SK-N-SH (cell line): ENCODE data around the gene ENTPD1. TPM values are rescaled to one million over a fixed set of nuclear protein-coding genes. Genes with fewer than 3 reads are reported as not detected.
"Not testable (repeated sequence)": the region's sequence is repeated elsewhere in the genome, so short reads cannot be mapped to it uniquely, and the experiment has no call there.

Source experiments
- CTCF ChIA-PET: fragments of 300-600, 350-600 bp; formaldehyde crosslinking; extraction: SDS; loops from one replicate; lab custom pipeline; 2021; lab: Yijun Ruan, JAX
- POLR2A ChIA-PET: fragments of 350-600 bp; sonication (Branson Sonifier 250); formaldehyde crosslinking; extraction: SDS; loops from one replicate; lab custom pipeline; 2020; ENCODE audit warnings: antibody characterized with exemption, inconsistent platforms; lab: Yijun Ruan, JAX
- DNase-seq: peaks from one replicate; pipeline ENCODE4 v3.0.0; 2012
- H2AFZ ChIP-seq: fragments of 200-600 bp; sonication (generic); 2 replicates; pipeline ENCODE4 v1.8.1; 2016; ENCODE audit warnings: antibody characterized with exemption, mild to moderate bottlenecking, low read depth
- H3F3A ChIP-seq: fragments of 200-600 bp; sonication (generic); replicated peaks from 2 replicates; pipeline ENCODE3; 2016; ENCODE audit warnings: antibody characterized with exemption, mild to moderate bottlenecking; ENCODE audit not compliant: insufficient read depth
- H3K27ac ChIP-seq, 2 experiments: fragments of 200-500 bp in 1 of 2; fragments of 200-600 bp in 1 of 2; sonication (Bioruptor generic) in 1 of 2; sonication (generic), shearing (Covaris generic) in 1 of 2; 2 replicates each; pipeline versions ENCODE4 v1.5.1 to v1.6.1; 2014 to 2016; ENCODE audit warnings: low read depth in 2 of 2, inconsistent platforms in 1 of 2, low read length in 1 of 2, mild to moderate bottlenecking in 1 of 2, mixed read lengths in 1 of 2
- H3K27me3 ChIP-seq: fragments of 200-600 bp; sonication (generic), shearing (Covaris generic); 2 replicates; pipeline ENCODE4 v1.6.1; 2016; ENCODE audit warnings: mixed run types; ENCODE audit not compliant: insufficient read depth
- H3K36me3 ChIP-seq, 2 experiments: fragments of 200-500 bp in 1 of 2; fragments of 200-600 bp in 1 of 2; sonication (Bioruptor generic) in 1 of 2; sonication (generic) in 1 of 2; replicated peaks in 1 of 2; 2 replicates each; pipeline versions ENCODE3 to v1.5.1; 2014 to 2016; ENCODE audit warnings: low read length in 1 of 2, mild to moderate bottlenecking in 1 of 2; ENCODE audit not compliant: insufficient read depth in 2 of 2, control insufficient read depth in 1 of 2
- H3K4me1 ChIP-seq, 2 experiments: fragments of 200-500 bp in 1 of 2; fragments of 200-600 bp in 1 of 2; sonication (Bioruptor generic) in 1 of 2; sonication (generic), shearing (Covaris generic) in 1 of 2; 2 replicates each; pipeline versions ENCODE4 v1.5.1 to v1.6.1; 2014 to 2016; ENCODE audit warnings: low read depth in 1 of 2, low read length in 1 of 2, mixed run types in 1 of 2; ENCODE audit not compliant: insufficient read depth in 2 of 2, control insufficient read depth in 1 of 2
- H3K4me2 ChIP-seq: fragments of 200-600 bp; sonication (generic), shearing (Covaris generic); 2 replicates; pipeline ENCODE4 v1.6.1; 2017; ENCODE audit warnings: mixed run types
- H3K4me3 ChIP-seq, 2 experiments: fragments of 200-500 bp in 1 of 2; fragments of 200-600 bp in 1 of 2; sonication (Bioruptor generic) in 1 of 2; sonication (generic), shearing (Covaris generic) in 1 of 2; 2 replicates each; pipeline versions ENCODE4 v1.5.1 to v1.8.1; 2014 to 2016; ENCODE audit warnings: low read depth in 2 of 2, inconsistent platforms in 1 of 2, low read length in 1 of 2, mild to moderate bottlenecking in 1 of 2, mixed read lengths in 1 of 2, moderate library complexity in 1 of 2
- H3K79me2 ChIP-seq: fragments of 200-600 bp; sonication (generic); 2 replicates; pipeline ENCODE4 v1.8.1; 2017; ENCODE audit warnings: mild to moderate bottlenecking; ENCODE audit not compliant: insufficient read depth
- H3K9ac ChIP-seq: fragments of 200-600 bp; sonication (generic); 2 replicates; pipeline ENCODE4 v1.6.1; 2017; ENCODE audit warnings: mixed run types
- H3K9me2 ChIP-seq: fragments of 200-600 bp; sonication (generic); 2 replicates; pipeline ENCODE4 v1.6.1; 2017; ENCODE audit warnings: mixed run types
- H3K9me3 ChIP-seq: fragments of 200-600 bp; sonication (generic); 2 replicates; pipeline ENCODE4 v1.6.1; 2017; ENCODE audit warnings: mixed run types, mild to moderate bottlenecking, moderate library complexity
- H4K20me1 ChIP-seq: fragments of 200-600 bp; sonication (generic); 2 replicates; pipeline ENCODE4 v1.6.1; 2017; ENCODE audit warnings: mild to moderate bottlenecking, mixed run types; ENCODE audit not compliant: insufficient read depth
- FOSL2 ChIP-seq: IDR thresholded peaks from 2 replicates; pipeline ENCODE4 v1.4.0; 2012; ENCODE audit warnings: low read depth, mild to moderate bottlenecking, moderate library complexity, borderline replicate concordance
- GABPA ChIP-seq: IDR thresholded peaks from 2 replicates; pipeline ENCODE4 v1.4.0; 2012; ENCODE audit warnings: low read depth, mild to moderate bottlenecking
- GATA2 ChIP-seq: sonication (generic); formaldehyde crosslinking; IDR thresholded peaks from 2 replicates; pipeline ENCODE4 v1.5.0; 2020; ENCODE audit warnings: mild to moderate bottlenecking, missing genetic modification reagents
- MAX ChIP-seq: IDR thresholded peaks from 2 replicates; pipeline ENCODE4 v1.4.0; 2012; ENCODE audit warnings: low read depth
- RAD21 ChIP-seq: IDR thresholded peaks from 2 replicates; pipeline ENCODE4 v1.6.1; 2012; ENCODE audit warnings: mild to moderate bottlenecking, low read length
- REST ChIP-seq: IDR thresholded peaks from 2 replicates; pipeline ENCODE4 v1.6.1; 2012; ENCODE audit warnings: mild to moderate bottlenecking, low read depth, low read length, moderate library complexity
- SIN3A ChIP-seq: IDR thresholded peaks from 2 replicates; pipeline ENCODE4 v1.6.1; 2012; ENCODE audit warnings: low read depth, mild to moderate bottlenecking, low read length, moderate library complexity, borderline replicate concordance
- USF1 ChIP-seq: IDR thresholded peaks from 2 replicates; pipeline ENCODE4 v1.4.0; 2012; ENCODE audit warnings: low read depth, borderline replicate concordance
- YY1 ChIP-seq: IDR thresholded peaks from 2 replicates; pipeline ENCODE4 v1.4.0; 2012; ENCODE audit warnings: low read depth, mild to moderate bottlenecking
- ZBTB33 ChIP-seq: IDR thresholded peaks from 2 replicates; pipeline ENCODE4 v1.4.0; 2012; ENCODE audit warnings: low read depth, borderline replicate concordance
- WGBS: methylation state at CpG from one replicate; pipeline ENCODE4 v1.1.6; 2017; ENCODE audit warnings: low lambda C conversion rate; 5-methylcytosine and 5-hydroxymethylcytosine counted together
- polyA plus RNA-seq, 3 experiments: library from polyadenylated mRNA; depleted of rRNA; stranded (reverse); fragments of >200 nt; gene quantifications; 2 replicates each; pipeline ENCODE4 v1.2.3, GENCODE V29; 2012

The ENTPD1 gene
- polyA plus RNA-seq, 1 of the 3 experiments (the other 2 are of a cell fraction), result 0.02 TPM

- no peak overlapping the region for H3K4me2 ChIP-seq
- CTCF ChIA-PET, result interaction anchor here (1.3 to 1.5 kb wide), 2 partner anchors 32 to 180 kb away, joined by 4 to 7 read pairs; partner anchors contain the start of gene TCTN3
- 93% methylated on average over 4 of the region's 4 CpGs for WGBS
These were observed 117.7 kb downstream of the ENTPD1 start for GRCh38 chr10:95873651-95874050.

DNA sequence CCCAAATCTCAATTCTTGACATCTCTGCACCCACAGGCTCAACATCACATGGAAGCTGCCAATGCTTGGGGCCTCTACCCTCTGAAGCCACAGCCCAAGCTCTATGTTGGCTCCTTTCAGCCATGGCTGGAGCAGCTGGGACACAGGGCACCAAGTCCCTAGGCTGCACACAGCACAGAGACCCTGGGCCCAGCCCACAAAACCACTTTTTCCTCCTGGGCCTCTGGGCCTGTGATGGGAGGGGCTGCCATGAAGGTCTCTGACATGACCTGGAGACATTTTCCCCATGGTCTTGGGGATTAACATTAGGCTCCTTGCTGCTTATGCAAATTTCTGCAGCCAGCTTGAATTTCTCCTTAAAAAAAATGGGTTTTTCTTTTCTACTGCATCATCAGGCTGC lies 118.8 kb downstream of the ENTPD1 start:
- POLR2A ChIA-PET, CTCF ChIA-PET, DNase-seq: not testable (repeated sequence)

More at GRCh38 chr10:95873651-95874050, 117.7 kb downstream of the ENTPD1 start:
- Histone ChIP-seq H3K9ac (no peak overlapping the region), H3K79me2 (no peaks in the 10 kb centered on the region), H3K36me3 (peaks cover 9 to 17% of the 10 kb centered on the region in 2 experiments), H3F3A (peaks cover 2% of the 10 kb centered on the region), H3K27ac (no peak overlapping the region), H3K9me2 (no peaks in the 10 kb centered on the region), H3K27me3 (no peaks in the 10 kb centered on the region), H3K4me1 (no peaks in the 10 kb centered on the region), H2AFZ (no peak overlapping the region), H3K9me3 (no peaks in the 10 kb centered on the region), H4K20me1 (no peaks in the 10 kb centered on the region), H3K4me3 (no peak overlapping the region)
- POLR2A ChIA-PET, result no interaction called here
- no peak for DNase-seq
- TF ChIP-seq GABPA, result no peak
- TF ChIP-seq ZBTB33, result no peak
- no peak for TF ChIP-seq GATA2 (CRISPR knock-in tag)
- TF ChIP-seq RAD21, result no peak
- TF ChIP-seq MAX, result no peak
- no peak for TF ChIP-seq FOSL2
- no peak for TF ChIP-seq USF1
- TF ChIP-seq REST, result no peak
- no peak for TF ChIP-seq SIN3A
- no peak for TF ChIP-seq YY1

More for the DNA sequence above, 118.8 kb downstream of the ENTPD1 start:
- H3K9me2 ChIP-seq, H3K79me2 ChIP-seq, H3K9me3 ChIP-seq, H3K27ac ChIP-seq, H4K20me1 ChIP-seq, H3K4me3 ChIP-seq, H3K27me3 ChIP-seq, H3K9ac ChIP-seq, H3K4me2 ChIP-seq, H2AFZ ChIP-seq, H3K4me1 ChIP-seq, H3F3A ChIP-seq: not testable (repeated sequence)
- H3K36me3 ChIP-seq, result peaks cover 9 to 17% of the 10 kb centered on the region in 2 experiments
